ENCODE results near the gene TMEM250. TPM values are rescaled to one million over a fixed set of nuclear protein-coding genes. Genes with fewer than 3 reads are reported as not detected.

The TMEM250 gene
- total and polyA plus RNA-seq, 2 of the 4 experiments (the other 2 are of a cell fraction), result 14.0 to 17.5 TPM

- H3K56ac ChIP-seq (ENCODE audit: extremely low read depth, insufficient read depth, low read length), result no peak overlapping the region
- ChIA-PET POLR2A (ENCODE audit: unreplicated experiment) (interaction anchor here (0.9 kb wide), 1 partner anchor 16 kb away, joined by 3 read pairs; no protein-coding TSS in a partner anchor), CTCF (no interaction called here)
- H4K8ac ChIP-seq (ENCODE audit: low read depth in 2 of 2, low read length in 2 of 2), result 0 out of 4 replicates have a peak overlapping the region, but pooled peaks of 1 of the 2 experiments have one; percentile 11
- no peak overlapping the region for H2BK120ac ChIP-seq (ENCODE audit: low read depth, low read length)
- peak overlapping the region; percentile 93 for H2AK9ac ChIP-seq (replicated peaks; ENCODE audit: low read depth, low read length, poor library complexity)
- ATAC-seq (ENCODE audit: low read depth) (no peak), DNase-seq (no peak)
- WGBS, 2 experiments (ENCODE audit: extremely low coverage in 2 of 2, insufficient read length in 1 of 2), result 89% methylated on average over 15 of the region's 22 CpGs; no CpG with 5 or more reads in 1 of the 2 experiments
- no peak overlapping the region for H2BK5ac ChIP-seq (ENCODE audit: low read depth, low read length, poor library complexity, severe bottlenecking)
- TF ChIP-seq RAD21 (IDR thresholded peaks at IDR 0.05; ENCODE audit: low read length) (no peak), MAZ (IDR thresholded peaks at IDR 0.05; ENCODE audit: borderline replicate concordance, low read depth, low read length) (no peak), CEBPB (IDR thresholded peaks at IDR 0.05; ENCODE audit: low read depth, low read length) (no peak), CTCF (conservative IDR thresholded peaks at IDR 0.05; ENCODE audit: low read depth, low read length) (no peak), CHD1 (IDR thresholded peaks at IDR 0.05; ENCODE audit: low read depth, low read length) (no peak), RFX5 (IDR thresholded peaks at IDR 0.05; ENCODE audit: low read depth, low read length) (no peak), FOS (IDR thresholded peaks at IDR 0.05; ENCODE audit: low read depth, low read length) (no peak), SMC3 (IDR thresholded peaks at IDR 0.05; ENCODE audit: low read depth, low read length) (no peak), USF2 (IDR thresholded peaks at IDR 0.05; ENCODE audit: low read depth, low read length) (no peak), ELK1 (IDR thresholded peaks at IDR 0.05; ENCODE audit: borderline replicate concordance, low read depth, low read length) (no peak)
- no peaks in the 10 kb centered on the region for H3K9me3 ChIP-seq (ENCODE audit: control insufficient read depth, insufficient read depth, low read length)
- H3K18ac ChIP-seq (ENCODE audit: low read depth, low read length), result no peak overlapping the region; the same call in 1 of the 2 replicates
- H2BK20ac ChIP-seq (ENCODE audit: low read depth, low read length), result no peak overlapping the region
- no peak overlapping the region for H2AFZ ChIP-seq (replicated peaks; ENCODE audit: low read length, poor library complexity)
- dilution Hi-C loops (cut with HindIII; ENCODE audit: low sequenced_read_pairs, unreplicated experiment), result no loop called here
- peaks cover 8% of the 10 kb centered on the region for H3K9me1 ChIP-seq (ENCODE audit: insufficient read depth, low read length)
- peaks cover 11% of the 10 kb centered on the region; the same call in 1 of the 2 replicates for H3K36me3 ChIP-seq (ENCODE audit: control insufficient read depth, insufficient read depth, low read length)
- H3K27me3 ChIP-seq (ENCODE audit: control insufficient read depth, insufficient read depth, low read length), result no peaks in the 10 kb centered on the region
- H4K91ac ChIP-seq (ENCODE audit: insufficient read depth, low read depth, low read length), result peak overlapping the region; percentile 31; the same call in 1 of the 2 replicates
- H2BK15ac ChIP-seq (ENCODE audit: low read depth, low read length), result no peak overlapping the region; the same call in 2 of the 3 replicates
- H3K79me1 ChIP-seq (ENCODE audit: low read depth in 1 of 2, low read length in 2 of 2), result peaks cover 0 to 14% of the 10 kb centered on the region in 2 experiments; a peak in 2 of 4 replicates
- no peak overlapping the region for H3K9ac ChIP-seq (ENCODE audit: low read depth, low read length)
- H3K27ac ChIP-seq (ENCODE audit: insufficient read depth, low read length), result no peak overlapping the region
- H4K5ac ChIP-seq (ENCODE audit: low read depth, low read length), result no peak overlapping the region
- no peak overlapping the region for H3K4me3 ChIP-seq (ENCODE audit: insufficient read depth, low read depth, low read length)
- H4K20me1 ChIP-seq (ENCODE audit: insufficient read depth, low read length), result no peaks in the 10 kb centered on the region; the same call in 1 of the 2 replicates
- H3K23ac ChIP-seq (ENCODE audit: low read depth, low read length), result no peak overlapping the region
- in situ Hi-C loops (cut with MboI; ENCODE audit: low sequenced_read_pairs), result no loop called here
- no peak overlapping the region for H3K14ac ChIP-seq (replicated peaks; ENCODE audit: low read depth, low read length)
- 0 out of 2 replicates have a peak overlapping the region, but pooled peaks have one; percentile 86 for H2AK5ac ChIP-seq (ENCODE audit: low read depth, low read length)
- no peak overlapping the region for H3K4ac ChIP-seq (ENCODE audit: low read depth, low read length)
- H3K4me1 ChIP-seq (ENCODE audit: control insufficient read depth, insufficient read depth, low read length), result peaks cover 13% of the 10 kb centered on the region
- no TSS peak for BruUV-seq (replicated peaks)
- H3K4me2 ChIP-seq (ENCODE audit: low read depth, low read length), result no peak overlapping the region
- intact Hi-C loops (cut with micrococcal nuclease), result no loop called here
Observed at GRCh38 chr9:136111190-136111589, 7.5 kb downstream of the TMEM250 start.

Data from IMR-90 (cell line).